Right renal pelvis (tissue), 4 donors: ENCODE data around the gene ZDHHC15. TPM values are rescaled to one million over a fixed set of nuclear protein-coding genes. Genes with fewer than 3 reads are reported as not detected.

ENCODE experiments used
- polyA plus RNA-seq, 4 donors: library from polyadenylated mRNA; unstranded; fragments of 120-200 nt; gene quantifications; one replicate each; pipeline ENCODE4 v1.2.1, GENCODE V29; 2013; ENCODE audit not compliant: insufficient read length in 4 of 4

The ZDHHC15 gene
- polyA plus RNA-seq, 4 donors = 6.5 to 8.4 (median 7.5) TPM

Other genes with a start within 250 kb of the ZDHHC15 start
- gene UPRT, start 249.0 kb downstream of the ZDHHC15 start, polyA plus RNA-seq = 10 to 100 TPM; 15.3 to 20.9 (median 20.7) TPM